NB4 (cell line): ENCODE data around the gene ZNF326.

Source experiments
- POLR2A ChIP-seq: IDR thresholded peaks from 2 replicates; pipeline ENCODE4 v1.6.1; 2011; ENCODE audit warnings: mild to moderate bottlenecking; ENCODE audit not compliant: insufficient read length; ENCODE audit errors: extremely low read depth
- TF ChIP-seq, protein P1 (sequence below): IDR thresholded peaks from one replicate; pipeline ENCODE4 v1.5.1; 2012; ENCODE audit warnings: low read depth, low read length
- TF ChIP-seq, protein P2 (sequence below): IDR thresholded peaks from 2 replicates; pipeline ENCODE4 v1.6.1; 2011; ENCODE audit warnings: low read depth, low read length

DNA sequence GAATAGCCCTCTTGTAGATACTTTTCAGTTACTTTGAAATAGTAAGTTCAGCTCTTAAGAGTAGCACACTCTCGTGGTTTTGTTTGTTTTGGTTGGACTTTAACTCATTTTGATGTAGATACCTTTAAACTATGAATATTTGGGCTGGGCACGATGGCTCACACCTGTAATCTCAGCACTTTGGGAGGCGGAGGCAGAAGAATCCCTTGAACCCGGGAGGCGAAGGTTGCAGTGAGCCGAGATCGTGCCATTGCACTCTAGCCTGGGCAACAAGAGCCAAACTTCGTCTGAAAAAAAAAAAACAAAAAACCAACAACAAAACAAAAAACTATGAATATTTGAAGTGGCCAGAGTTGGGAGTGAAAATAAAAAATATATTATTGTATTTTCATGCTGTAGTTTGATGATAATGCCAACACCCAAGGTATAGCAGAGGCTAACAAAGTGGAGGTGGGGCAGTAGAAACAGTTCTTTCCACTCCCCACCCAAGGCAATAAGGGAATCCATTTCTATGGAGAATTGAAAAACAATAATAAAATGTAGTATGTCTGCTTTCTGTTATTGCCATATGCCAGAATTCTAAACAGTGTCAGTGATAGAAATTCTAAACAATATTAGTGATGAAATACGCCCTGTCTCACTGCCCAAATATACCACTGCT, 1.7 kb downstream of the ZNF326 start:
- TF ChIP-seq, protein P1, sequence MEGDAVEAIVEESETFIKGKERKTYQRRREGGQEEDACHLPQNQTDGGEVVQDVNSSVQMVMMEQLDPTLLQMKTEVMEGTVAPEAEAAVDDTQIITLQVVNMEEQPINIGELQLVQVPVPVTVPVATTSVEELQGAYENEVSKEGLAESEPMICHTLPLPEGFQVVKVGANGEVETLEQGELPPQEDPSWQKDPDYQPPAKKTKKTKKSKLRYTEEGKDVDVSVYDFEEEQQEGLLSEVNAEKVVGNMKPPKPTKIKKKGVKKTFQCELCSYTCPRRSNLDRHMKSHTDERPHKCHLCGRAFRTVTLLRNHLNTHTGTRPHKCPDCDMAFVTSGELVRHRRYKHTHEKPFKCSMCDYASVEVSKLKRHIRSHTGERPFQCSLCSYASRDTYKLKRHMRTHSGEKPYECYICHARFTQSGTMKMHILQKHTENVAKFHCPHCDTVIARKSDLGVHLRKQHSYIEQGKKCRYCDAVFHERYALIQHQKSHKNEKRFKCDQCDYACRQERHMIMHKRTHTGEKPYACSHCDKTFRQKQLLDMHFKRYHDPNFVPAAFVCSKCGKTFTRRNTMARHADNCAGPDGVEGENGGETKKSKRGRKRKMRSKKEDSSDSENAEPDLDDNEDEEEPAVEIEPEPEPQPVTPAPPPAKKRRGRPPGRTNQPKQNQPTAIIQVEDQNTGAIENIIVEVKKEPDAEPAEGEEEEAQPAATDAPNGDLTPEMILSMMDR, result no peak
- no peak for TF ChIP-seq POLR2A
- TF ChIP-seq, protein P2, sequence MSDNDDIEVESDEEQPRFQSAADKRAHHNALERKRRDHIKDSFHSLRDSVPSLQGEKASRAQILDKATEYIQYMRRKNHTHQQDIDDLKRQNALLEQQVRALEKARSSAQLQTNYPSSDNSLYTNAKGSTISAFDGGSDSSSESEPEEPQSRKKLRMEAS, result no peak
